ENCODE data around the gene TEAD1.

The TEAD1 gene

GRCh38 chr11:12942157-12942556 is 267.9 kb downstream of the TEAD1 start:
- H3K4me3 ChIP-seq (ENCODE audit: low read length) = no peak overlapping the region
- H3K36me3 ChIP-seq (ENCODE audit: control insufficient read depth, insufficient read depth, low read length) = peaks cover 6% of the 10 kb centered on the region
- H3K4me1 ChIP-seq (ENCODE audit: control insufficient read depth, insufficient read depth, low read length) = no peaks in the 10 kb centered on the region
- no peaks in the 10 kb centered on the region for H3K27me3 ChIP-seq (ENCODE audit: control insufficient read depth, insufficient read depth, low read length)
- H3K27ac ChIP-seq (ENCODE audit: low read depth, low read length) = no peak overlapping the region
- no peak overlapping the region for H3K9ac ChIP-seq (ENCODE audit: low read length)

GRCh38 chr11:12943311-12943710 is 269.1 kb downstream of the TEAD1 start:
- H3K27me3 ChIP-seq (ENCODE audit: control insufficient read depth, insufficient read depth, low read length) = no peaks in the 10 kb centered on the region
- no peak overlapping the region for H3K9ac ChIP-seq (ENCODE audit: low read length)
- peaks cover 6% of the 10 kb centered on the region for H3K36me3 ChIP-seq (ENCODE audit: control insufficient read depth, insufficient read depth, low read length)
- H3K4me1 ChIP-seq (ENCODE audit: control insufficient read depth, insufficient read depth, low read length) = no peaks in the 10 kb centered on the region
- no peak overlapping the region for H3K4me3 ChIP-seq (ENCODE audit: low read length)
- no peak overlapping the region for H3K27ac ChIP-seq (ENCODE audit: low read depth, low read length)

GRCh38 chr11:12944889-12945288 is 270.7 kb downstream of the TEAD1 start:
- Histone ChIP-seq H3K27ac (ENCODE audit: low read depth, low read length) (no peak overlapping the region), H3K9ac (ENCODE audit: low read length) (no peak overlapping the region), H3K36me3 (ENCODE audit: control insufficient read depth, insufficient read depth, low read length) (peaks cover 5% of the 10 kb centered on the region), H3K27me3 (ENCODE audit: control insufficient read depth, insufficient read depth, low read length) (no peaks in the 10 kb centered on the region), H3K4me3 (ENCODE audit: low read length) (no peak overlapping the region), H3K4me1 (ENCODE audit: control insufficient read depth, insufficient read depth, low read length) (no peaks in the 10 kb centered on the region)

- no peak overlapping the region for H3K9ac ChIP-seq (ENCODE audit: low read length)
- H3K4me1 ChIP-seq (ENCODE audit: control insufficient read depth, insufficient read depth, low read length) = no peaks in the 10 kb centered on the region
- no peak overlapping the region for H3K27ac ChIP-seq (ENCODE audit: low read depth, low read length)
- H3K27me3 ChIP-seq (ENCODE audit: control insufficient read depth, insufficient read depth, low read length) = no peaks in the 10 kb centered on the region
- no peak overlapping the region for H3K4me3 ChIP-seq (ENCODE audit: low read length)
- no peaks in the 10 kb centered on the region for H3K36me3 ChIP-seq (ENCODE audit: control insufficient read depth, insufficient read depth, low read length)
Observed at GRCh38 chr11:12949453-12949852, 275.2 kb downstream of the TEAD1 start.

GRCh38 chr11:12950670-12951069 is 276.4 kb downstream of the TEAD1 start:
- no peaks in the 10 kb centered on the region for H3K4me1 ChIP-seq (ENCODE audit: control insufficient read depth, insufficient read depth, low read length)
- no peak overlapping the region for H3K9ac ChIP-seq (ENCODE audit: low read length)
- no peak overlapping the region for H3K4me3 ChIP-seq (ENCODE audit: low read length)
- H3K36me3 ChIP-seq (ENCODE audit: control insufficient read depth, insufficient read depth, low read length) = no peaks in the 10 kb centered on the region
- no peaks in the 10 kb centered on the region for H3K27me3 ChIP-seq (ENCODE audit: control insufficient read depth, insufficient read depth, low read length)
- no peak overlapping the region for H3K27ac ChIP-seq (ENCODE audit: low read depth, low read length)

- Histone ChIP-seq H3K4me3 (ENCODE audit: low read length) (no peak overlapping the region), H3K4me1 (ENCODE audit: control insufficient read depth, insufficient read depth, low read length) (no peaks in the 10 kb centered on the region), H3K36me3 (ENCODE audit: control insufficient read depth, insufficient read depth, low read length) (no peaks in the 10 kb centered on the region)
Observed at GRCh38 chr11:12951376-12951775, 277.2 kb downstream of the TEAD1 start.

GRCh38 chr11:12952094-12952493 is 277.9 kb downstream of the TEAD1 start:
- H3K4me3 ChIP-seq (ENCODE audit: low read length) = no peak overlapping the region
- no peaks in the 10 kb centered on the region for H3K27me3 ChIP-seq (ENCODE audit: control insufficient read depth, insufficient read depth, low read length)
- no peaks in the 10 kb centered on the region for H3K36me3 ChIP-seq (ENCODE audit: control insufficient read depth, insufficient read depth, low read length)
- no peaks in the 10 kb centered on the region for H3K4me1 ChIP-seq (ENCODE audit: control insufficient read depth, insufficient read depth, low read length)
- no peak overlapping the region for H3K27ac ChIP-seq (ENCODE audit: low read depth, low read length)
- H3K9ac ChIP-seq (ENCODE audit: low read length) = no peak overlapping the region

More at GRCh38 chr11:12951376-12951775, 277.2 kb downstream of the TEAD1 start:
- H3K27me3 ChIP-seq (ENCODE audit: control insufficient read depth, insufficient read depth, low read length) = no peaks in the 10 kb centered on the region
- H3K9ac ChIP-seq (ENCODE audit: low read length) = no peak overlapping the region
- no peak overlapping the region for H3K27ac ChIP-seq (ENCODE audit: low read depth, low read length)

GRCh38 chr11:12958986-12959385 is 284.8 kb downstream of the TEAD1 start:
- Histone ChIP-seq H3K36me3 (ENCODE audit: control insufficient read depth, insufficient read depth, low read length) (no peaks in the 10 kb centered on the region), H3K27ac (ENCODE audit: low read depth, low read length) (no peak overlapping the region)

GRCh38 chr11:12961615-12962014 is 287.4 kb downstream of the TEAD1 start:
- H3K9ac ChIP-seq (ENCODE audit: low read length) = no peak overlapping the region
- no peak overlapping the region for H3K27ac ChIP-seq (ENCODE audit: low read depth, low read length)
- no peaks in the 10 kb centered on the region for H3K36me3 ChIP-seq (ENCODE audit: control insufficient read depth, insufficient read depth, low read length)
- no peaks in the 10 kb centered on the region for H3K4me1 ChIP-seq (ENCODE audit: control insufficient read depth, insufficient read depth, low read length)
- no peaks in the 10 kb centered on the region for H3K27me3 ChIP-seq (ENCODE audit: control insufficient read depth, insufficient read depth, low read length)
- H3K4me3 ChIP-seq (ENCODE audit: low read length) = no peak overlapping the region

More at GRCh38 chr11:12958986-12959385, 284.8 kb downstream of the TEAD1 start:
- H3K9ac ChIP-seq (ENCODE audit: low read length) = no peak overlapping the region
- H3K4me1 ChIP-seq (ENCODE audit: control insufficient read depth, insufficient read depth, low read length) = no peaks in the 10 kb centered on the region
- no peaks in the 10 kb centered on the region for H3K27me3 ChIP-seq (ENCODE audit: control insufficient read depth, insufficient read depth, low read length)
- no peak overlapping the region for H3K4me3 ChIP-seq (ENCODE audit: low read length)

- Histone ChIP-seq H3K36me3 (ENCODE audit: control insufficient read depth, insufficient read depth, low read length) (no peaks in the 10 kb centered on the region), H3K9ac (ENCODE audit: low read length) (no peak overlapping the region), H3K27me3 (ENCODE audit: control insufficient read depth, insufficient read depth, low read length) (no peaks in the 10 kb centered on the region), H3K4me1 (ENCODE audit: control insufficient read depth, insufficient read depth, low read length) (no peaks in the 10 kb centered on the region), H3K4me3 (ENCODE audit: low read length) (no peak overlapping the region), H3K27ac (ENCODE audit: low read depth, low read length) (no peak overlapping the region)
Observed at GRCh38 chr11:12962306-12962705, 288.1 kb downstream of the TEAD1 start.

GRCh38 chr11:12963051-12963450 is 288.8 kb downstream of the TEAD1 start:
- no peaks in the 10 kb centered on the region for H3K27me3 ChIP-seq (ENCODE audit: control insufficient read depth, insufficient read depth, low read length)
- no peaks in the 10 kb centered on the region for H3K36me3 ChIP-seq (ENCODE audit: control insufficient read depth, insufficient read depth, low read length)
- no peak overlapping the region for H3K9ac ChIP-seq (ENCODE audit: low read length)
- H3K27ac ChIP-seq (ENCODE audit: low read depth, low read length) = no peak overlapping the region
- H3K4me3 ChIP-seq (ENCODE audit: low read length) = no peak overlapping the region
- no peaks in the 10 kb centered on the region for H3K4me1 ChIP-seq (ENCODE audit: control insufficient read depth, insufficient read depth, low read length)

GRCh38 chr11:12963792-12964536 is 289.7 kb downstream of the TEAD1 start:
- no peak overlapping the region for H3K9ac ChIP-seq (ENCODE audit: low read length)
- H3K27me3 ChIP-seq (ENCODE audit: control insufficient read depth, insufficient read depth, low read length) = no peaks in the 10 kb centered on the region
- H3K4me3 ChIP-seq (ENCODE audit: low read length) = no peak overlapping the region
- no peak overlapping the region for H3K27ac ChIP-seq (ENCODE audit: low read depth, low read length)
- H3K4me1 ChIP-seq (ENCODE audit: control insufficient read depth, insufficient read depth, low read length) = no peaks in the 10 kb centered on the region
- H3K36me3 ChIP-seq (ENCODE audit: control insufficient read depth, insufficient read depth, low read length) = no peaks in the 10 kb centered on the region

- H3K27ac ChIP-seq (ENCODE audit: low read depth, low read length) = no peak overlapping the region
- no peaks in the 10 kb centered on the region for H3K4me1 ChIP-seq (ENCODE audit: control insufficient read depth, insufficient read depth, low read length)
- H3K9ac ChIP-seq (ENCODE audit: low read length) = no peak overlapping the region
- H3K36me3 ChIP-seq (ENCODE audit: control insufficient read depth, insufficient read depth, low read length) = no peaks in the 10 kb centered on the region
- no peak overlapping the region for H3K4me3 ChIP-seq (ENCODE audit: low read length)
- H3K27me3 ChIP-seq (ENCODE audit: control insufficient read depth, insufficient read depth, low read length) = no peaks in the 10 kb centered on the region
Observed at GRCh38 chr11:12964650-12965049, 290.4 kb downstream of the TEAD1 start.

Measured in rectal smooth muscle tissue (tissue), 1 donor.